GM20000 (cell line): Measurements from ENCODE around the gene ALAS1.

Experiments used
- DNase-seq: peaks from one replicate; pipeline ENCODE4 v3.0.0; 2012; ENCODE audit warnings: low spot score
- TF ChIP-seq, protein P1 (sequence below): IDR thresholded peaks from 2 replicates; pipeline ENCODE4 v1.5.1; 2012; ENCODE audit warnings: mild to moderate bottlenecking, control low read depth; ENCODE audit errors: extremely low read depth, missing control alignments

The ALAS1 gene

DNA sequence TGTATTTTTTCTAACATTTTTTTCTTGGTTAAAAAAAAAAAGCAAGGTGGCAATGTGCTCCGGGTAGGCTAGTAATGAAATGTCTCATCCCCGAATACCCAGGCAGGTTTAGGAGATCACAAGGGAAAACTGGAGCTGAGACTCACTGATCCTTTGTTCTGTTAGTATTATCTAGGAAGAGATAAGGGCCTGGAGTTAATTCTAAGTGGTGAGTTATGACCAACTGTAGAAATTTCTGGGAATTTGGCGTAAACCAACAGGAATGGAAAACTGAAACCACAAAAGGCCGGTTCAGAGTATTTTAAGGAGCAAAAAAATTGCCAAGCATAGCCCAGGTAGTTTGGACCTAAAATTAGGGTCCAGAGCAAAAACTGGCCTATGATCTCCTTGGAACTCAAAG, 60.0 kb downstream of the ALAS1 start:
- TF ChIP-seq, protein P1, sequence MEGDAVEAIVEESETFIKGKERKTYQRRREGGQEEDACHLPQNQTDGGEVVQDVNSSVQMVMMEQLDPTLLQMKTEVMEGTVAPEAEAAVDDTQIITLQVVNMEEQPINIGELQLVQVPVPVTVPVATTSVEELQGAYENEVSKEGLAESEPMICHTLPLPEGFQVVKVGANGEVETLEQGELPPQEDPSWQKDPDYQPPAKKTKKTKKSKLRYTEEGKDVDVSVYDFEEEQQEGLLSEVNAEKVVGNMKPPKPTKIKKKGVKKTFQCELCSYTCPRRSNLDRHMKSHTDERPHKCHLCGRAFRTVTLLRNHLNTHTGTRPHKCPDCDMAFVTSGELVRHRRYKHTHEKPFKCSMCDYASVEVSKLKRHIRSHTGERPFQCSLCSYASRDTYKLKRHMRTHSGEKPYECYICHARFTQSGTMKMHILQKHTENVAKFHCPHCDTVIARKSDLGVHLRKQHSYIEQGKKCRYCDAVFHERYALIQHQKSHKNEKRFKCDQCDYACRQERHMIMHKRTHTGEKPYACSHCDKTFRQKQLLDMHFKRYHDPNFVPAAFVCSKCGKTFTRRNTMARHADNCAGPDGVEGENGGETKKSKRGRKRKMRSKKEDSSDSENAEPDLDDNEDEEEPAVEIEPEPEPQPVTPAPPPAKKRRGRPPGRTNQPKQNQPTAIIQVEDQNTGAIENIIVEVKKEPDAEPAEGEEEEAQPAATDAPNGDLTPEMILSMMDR, result no peak
- no peak for DNase-seq

DNA sequence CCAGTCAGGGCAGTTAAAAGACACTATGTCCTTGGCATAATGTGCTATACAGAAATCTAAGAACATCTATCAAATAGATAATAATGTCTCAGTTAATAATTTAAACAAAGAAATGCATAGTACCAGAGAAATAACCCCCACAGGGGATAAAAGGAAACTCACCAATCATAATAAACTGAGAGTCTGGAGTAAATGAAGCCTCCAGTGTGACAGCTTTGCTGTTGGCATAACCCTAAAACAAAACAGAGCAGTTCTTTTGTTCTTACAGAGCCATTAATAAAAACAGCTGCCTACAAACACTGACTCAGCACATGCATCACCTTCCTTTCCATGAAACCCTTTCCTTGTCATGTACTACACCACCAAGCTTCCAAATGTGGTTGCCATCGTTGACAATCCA, 61.1 kb downstream of the ALAS1 start:
- TF ChIP-seq, protein P1, result no peak
- DNase-seq, result no peak

DNA sequence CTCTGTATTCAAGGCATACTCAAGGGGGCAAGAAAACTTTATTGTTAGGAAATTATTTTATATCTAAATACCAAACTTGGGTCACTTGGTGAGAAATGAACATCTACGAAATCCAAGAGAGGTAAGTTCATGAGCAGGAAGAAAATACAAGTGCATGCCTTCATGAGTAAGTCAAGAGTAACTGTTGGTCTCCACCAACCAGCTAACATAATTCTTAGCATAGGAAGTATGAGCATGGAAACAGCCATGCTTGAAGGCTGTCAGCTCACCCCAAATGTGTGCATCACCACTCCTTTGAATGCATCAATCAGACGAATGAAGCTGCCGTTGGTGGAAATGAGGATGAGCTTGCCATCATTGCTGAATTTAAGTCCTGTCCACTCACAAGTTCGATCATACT, 61.5 kb downstream of the ALAS1 start:
- DNase-seq, result no peak
- TF ChIP-seq, protein P1, result no peak

DNA sequence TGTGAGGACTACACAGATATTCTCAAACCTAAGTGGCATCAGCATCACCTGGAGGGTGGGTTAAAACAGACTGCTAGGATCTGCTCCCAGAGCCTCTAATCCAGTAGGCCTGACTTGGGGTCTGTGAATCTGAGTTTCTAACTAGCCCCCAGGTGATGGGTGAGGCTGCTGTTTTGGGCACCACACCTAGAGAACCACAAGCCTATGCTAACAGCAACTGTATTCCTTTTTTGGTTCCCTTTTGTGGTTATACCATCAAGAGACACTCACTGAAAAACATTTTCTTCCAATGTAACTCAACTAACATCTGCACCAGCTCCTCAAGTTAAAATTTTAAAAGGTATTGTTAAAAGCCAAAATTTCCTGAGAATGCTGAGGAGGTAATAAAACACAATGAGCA, 64.5 kb downstream of the ALAS1 start:
- DNase-seq, result no peak
- TF ChIP-seq, protein P1, result no peak
